Activated naive CD4-positive, alpha-beta T cell treated with anti-CD3 and anti-CD28 coated beads, Interleukin-2, amount 50 U/mL, for 24 hours (primary cell): Measurements from ENCODE around the gene CDH13.

ENCODE experiments used
- H3K27ac Mint-ChIP-seq: one replicate; pipeline ENCODE4 v1.8.0; 2021; ENCODE audit warnings: mild to moderate bottlenecking, mixed read lengths
- H3K27me3 Mint-ChIP-seq: one replicate; pipeline ENCODE4 v1.8.0; 2021; ENCODE audit warnings: mixed read lengths
- H3K36me3 Mint-ChIP-seq: one replicate; pipeline ENCODE4 v1.8.0; 2021; ENCODE audit warnings: mixed read lengths
- H3K4me1 Mint-ChIP-seq: one replicate; pipeline ENCODE4 v1.8.0; 2021; ENCODE audit warnings: mixed read lengths
- H3K4me3 Mint-ChIP-seq: one replicate; pipeline ENCODE4 v1.8.0; 2021; ENCODE audit warnings: mild to moderate bottlenecking, mixed read lengths
- H3K9me3 Mint-ChIP-seq: one replicate; pipeline ENCODE4 v1.8.0; 2021; ENCODE audit warnings: mixed read lengths

Gene CDH13

GRCh38 chr16:83682116-83682867 lies 1055.5 kb downstream of the CDH13 start:
- H3K9me3 Mint-ChIP-seq, result no peaks in the 10 kb centered on the region
- H3K27me3 Mint-ChIP-seq, result peaks cover 5% of the 10 kb centered on the region
- no peaks in the 10 kb centered on the region for H3K4me1 Mint-ChIP-seq
- no peak overlapping the region for H3K27ac Mint-ChIP-seq
- no peak overlapping the region for H3K4me3 Mint-ChIP-seq
- H3K36me3 Mint-ChIP-seq, result no peaks in the 10 kb centered on the region

GRCh38 chr16:83682868-83683235 lies 1056.1 kb downstream of the CDH13 start:
- Mint-ChIP-seq H3K4me3 (no peak overlapping the region), H3K9me3 (no peaks in the 10 kb centered on the region), H3K4me1 (no peaks in the 10 kb centered on the region), H3K36me3 (no peaks in the 10 kb centered on the region), H3K27ac (no peak overlapping the region), H3K27me3 (peaks cover 5% of the 10 kb centered on the region)

- H3K36me3 Mint-ChIP-seq, result no peaks in the 10 kb centered on the region
- no peak overlapping the region for H3K4me3 Mint-ChIP-seq
- H3K27ac Mint-ChIP-seq, result no peak overlapping the region
- H3K9me3 Mint-ChIP-seq, result no peaks in the 10 kb centered on the region
- H3K4me1 Mint-ChIP-seq, result no peaks in the 10 kb centered on the region
- H3K27me3 Mint-ChIP-seq, result peaks cover 7% of the 10 kb centered on the region
These were observed 1058.9 kb downstream of the CDH13 start for GRCh38 chr16:83685615-83686165.

DNA sequence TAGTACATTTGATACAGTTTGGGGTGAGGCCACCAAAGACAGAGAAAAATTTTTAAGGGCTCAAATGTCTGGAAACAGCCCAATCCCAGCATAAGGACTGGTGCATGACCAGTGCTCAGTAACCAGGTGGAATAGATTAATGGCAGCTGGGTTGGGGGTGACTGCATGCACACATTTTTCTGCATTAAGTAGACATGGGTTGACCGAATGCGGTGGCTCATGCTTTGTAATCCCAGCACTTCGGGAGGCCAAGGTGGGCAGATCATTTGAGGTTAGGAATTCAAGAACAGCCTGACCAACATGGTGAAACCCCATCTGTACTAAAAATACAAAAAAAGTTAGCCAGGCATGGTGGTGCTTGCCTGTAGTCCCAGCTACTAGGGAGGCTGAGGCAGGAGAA lies 1060.0 kb downstream of the CDH13 start:
- no peak overlapping the region for H3K4me3 Mint-ChIP-seq
- H3K27me3 Mint-ChIP-seq, result peaks cover 5% of the 10 kb centered on the region
- H3K36me3 Mint-ChIP-seq, result no peaks in the 10 kb centered on the region
- no peaks in the 10 kb centered on the region for H3K9me3 Mint-ChIP-seq
- no peaks in the 10 kb centered on the region for H3K4me1 Mint-ChIP-seq
- no peak overlapping the region for H3K27ac Mint-ChIP-seq

DNA sequence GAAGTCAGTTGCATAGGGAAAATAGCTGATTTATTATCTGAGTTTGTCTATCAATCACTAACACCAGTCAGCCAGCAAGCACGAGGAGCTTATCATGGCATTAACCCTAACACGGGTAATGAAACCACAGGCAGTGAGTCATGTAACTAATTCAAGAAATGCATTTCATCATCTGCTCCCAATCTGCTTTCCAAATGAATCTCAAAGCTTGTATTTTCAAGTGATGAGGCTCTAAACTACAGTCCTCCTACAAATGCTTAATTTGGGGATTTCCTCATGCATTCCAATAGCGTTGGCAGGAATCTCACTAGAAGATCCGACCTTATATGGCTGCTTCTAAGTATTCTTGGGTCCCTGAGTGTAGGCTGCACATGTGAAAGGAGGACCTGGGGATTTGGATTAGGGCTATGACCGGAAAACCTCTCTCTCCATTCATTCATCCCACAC lies 1062.6 kb downstream of the CDH13 start:
- no peaks in the 10 kb centered on the region for H3K4me1 Mint-ChIP-seq
- H3K9me3 Mint-ChIP-seq, result no peaks in the 10 kb centered on the region
- peaks cover 5% of the 10 kb centered on the region for H3K27me3 Mint-ChIP-seq
- no peaks in the 10 kb centered on the region for H3K36me3 Mint-ChIP-seq
- H3K4me3 Mint-ChIP-seq, result no peak overlapping the region
- no peak overlapping the region for H3K27ac Mint-ChIP-seq

DNA sequence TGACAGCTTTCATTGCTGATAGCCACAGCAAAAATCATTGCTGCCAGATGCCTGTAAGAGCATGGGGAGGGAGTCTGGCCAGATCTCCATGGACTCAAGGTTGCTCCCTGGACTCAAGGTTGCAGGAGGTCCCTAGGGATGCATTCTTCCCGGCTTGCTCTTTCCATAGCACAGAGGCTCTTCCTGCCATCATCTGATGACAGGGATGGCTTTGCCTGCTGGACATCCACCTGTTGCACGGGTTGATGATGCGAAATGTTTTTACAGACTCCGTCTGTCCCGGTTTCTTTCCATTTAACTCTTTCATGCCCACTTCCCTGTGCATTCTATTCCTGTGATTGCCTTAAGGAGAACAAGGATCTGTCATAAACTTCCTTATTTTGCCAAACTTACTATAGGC lies 1065.5 kb downstream of the CDH13 start:
- Mint-ChIP-seq H3K27ac (no peak overlapping the region), H3K36me3 (no peaks in the 10 kb centered on the region), H3K9me3 (no peaks in the 10 kb centered on the region), H3K4me3 (no peak overlapping the region), H3K4me1 (no peaks in the 10 kb centered on the region), H3K27me3 (peaks cover 7% of the 10 kb centered on the region)

DNA sequence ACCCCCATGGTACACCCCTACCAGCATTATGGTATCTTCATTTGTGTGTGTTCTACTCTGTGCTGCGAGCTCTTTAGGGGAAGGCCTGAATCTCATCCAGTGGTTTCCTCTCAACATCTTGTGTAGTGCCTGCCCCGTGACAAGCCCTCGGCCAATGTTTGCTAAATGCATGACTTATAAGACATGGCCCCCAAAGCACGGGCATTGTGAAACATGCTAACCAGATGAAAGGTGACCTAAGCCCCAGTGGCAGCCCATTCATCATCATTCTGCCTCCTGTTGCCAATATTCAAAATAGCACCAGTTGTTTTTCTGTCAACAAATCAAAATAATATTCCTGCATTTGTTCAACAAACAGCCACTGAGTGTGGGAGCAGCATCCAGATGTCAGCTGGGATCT lies 1072.2 kb downstream of the CDH13 start:
- H3K4me1 Mint-ChIP-seq, result no peaks in the 10 kb centered on the region
- H3K4me3 Mint-ChIP-seq, result no peak overlapping the region
- H3K36me3 Mint-ChIP-seq, result no peaks in the 10 kb centered on the region
- no peak overlapping the region for H3K27ac Mint-ChIP-seq
- peaks cover 14% of the 10 kb centered on the region for H3K9me3 Mint-ChIP-seq
- peaks cover 7% of the 10 kb centered on the region for H3K27me3 Mint-ChIP-seq

- H3K27ac Mint-ChIP-seq, result no peak overlapping the region
- H3K27me3 Mint-ChIP-seq, result peaks cover 7% of the 10 kb centered on the region
- H3K4me3 Mint-ChIP-seq, result no peak overlapping the region
- no peaks in the 10 kb centered on the region for H3K4me1 Mint-ChIP-seq
- peaks cover 14% of the 10 kb centered on the region for H3K9me3 Mint-ChIP-seq
- no peaks in the 10 kb centered on the region for H3K36me3 Mint-ChIP-seq
These were observed 1073.0 kb downstream of the CDH13 start for GRCh38 chr16:83699817-83700216.

DNA sequence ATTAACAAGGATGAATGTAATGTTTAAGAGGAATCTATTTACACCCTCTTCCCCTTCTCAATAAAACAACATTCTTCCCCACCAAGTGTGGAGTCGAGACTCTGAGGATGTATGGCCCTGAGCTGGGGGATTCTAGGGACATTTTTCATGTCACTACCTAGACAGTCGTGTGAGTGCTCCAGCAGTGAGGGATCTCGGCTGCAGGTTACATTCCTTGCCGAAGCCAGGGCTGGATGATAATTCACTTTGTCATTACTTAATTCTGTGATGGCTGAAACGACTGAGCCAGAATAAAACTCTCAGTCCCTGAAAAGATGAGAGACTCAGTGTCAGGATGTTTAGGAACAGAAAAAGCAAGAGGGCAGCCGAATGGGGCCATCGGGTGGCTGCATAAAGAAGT lies 1074.1 kb downstream of the CDH13 start:
- peaks cover 14% of the 10 kb centered on the region for H3K9me3 Mint-ChIP-seq
- peaks cover 7% of the 10 kb centered on the region for H3K27me3 Mint-ChIP-seq
- no peaks in the 10 kb centered on the region for H3K4me1 Mint-ChIP-seq
- no peaks in the 10 kb centered on the region for H3K36me3 Mint-ChIP-seq
- no peak overlapping the region for H3K4me3 Mint-ChIP-seq
- H3K27ac Mint-ChIP-seq, result no peak overlapping the region

- Mint-ChIP-seq H3K4me1 (no peaks in the 10 kb centered on the region), H3K27me3 (peaks cover 7% of the 10 kb centered on the region), H3K36me3 (no peaks in the 10 kb centered on the region), H3K9me3 (peaks cover 14% of the 10 kb centered on the region), H3K27ac (no peak overlapping the region), H3K4me3 (no peak overlapping the region)
These were observed 1074.7 kb downstream of the CDH13 start for GRCh38 chr16:83701494-83701893.

DNA sequence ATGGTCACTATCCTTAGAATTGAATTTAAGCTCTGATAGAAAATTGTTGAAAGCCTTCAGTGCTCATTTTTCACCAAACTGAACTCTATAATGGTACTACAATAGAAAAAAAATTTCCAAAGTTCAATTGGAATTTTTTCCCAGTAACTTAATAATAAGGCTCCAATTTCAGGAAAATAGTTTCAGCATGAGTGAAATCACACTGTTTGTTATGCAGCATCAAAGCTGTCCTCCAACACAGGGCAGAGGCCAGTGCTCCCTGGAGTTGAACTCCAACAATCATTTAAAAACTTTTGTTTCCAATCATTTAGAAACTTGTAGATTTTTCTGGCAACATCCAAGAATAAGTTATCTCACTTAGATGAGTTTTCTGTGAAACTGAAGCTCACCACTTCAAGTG lies 1077.9 kb downstream of the CDH13 start:
- Mint-ChIP-seq H3K36me3 (no peaks in the 10 kb centered on the region), H3K27ac (no peak overlapping the region)

GRCh38 chr16:83705856-83706255 lies 1079.1 kb downstream of the CDH13 start:
- Mint-ChIP-seq H3K27me3 (no peaks in the 10 kb centered on the region), H3K9me3 (peaks cover 7% of the 10 kb centered on the region), H3K4me1 (no peaks in the 10 kb centered on the region), H3K27ac (no peak overlapping the region), H3K4me3 (no peak overlapping the region), H3K36me3 (no peaks in the 10 kb centered on the region)

More for the DNA sequence above, 1077.9 kb downstream of the CDH13 start:
- H3K4me1 Mint-ChIP-seq, result no peaks in the 10 kb centered on the region
- no peak overlapping the region for H3K4me3 Mint-ChIP-seq
- H3K9me3 Mint-ChIP-seq, result peaks cover 12% of the 10 kb centered on the region
- H3K27me3 Mint-ChIP-seq, result peaks cover 3% of the 10 kb centered on the region

DNA sequence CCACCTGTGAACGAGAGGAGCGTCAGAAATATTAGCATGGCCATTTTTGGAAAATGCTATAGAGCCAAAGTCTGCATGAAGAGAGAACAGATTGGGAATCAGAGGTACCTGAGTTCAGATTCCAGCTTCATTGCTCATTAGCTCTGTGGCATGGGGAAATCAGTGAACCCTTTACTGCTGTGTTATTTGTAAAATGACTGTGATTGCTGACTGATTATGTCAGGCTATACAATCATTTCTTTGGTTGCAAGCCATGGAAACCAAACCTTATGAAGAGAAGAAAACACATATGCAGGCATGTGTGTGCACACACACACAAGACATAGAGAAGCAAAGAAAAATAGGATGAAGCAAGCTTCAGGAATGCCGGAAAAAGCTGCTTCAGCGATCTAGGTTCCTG lies 1079.6 kb downstream of the CDH13 start:
- Mint-ChIP-seq H3K4me3 (no peak overlapping the region), H3K9me3 (peaks cover 5% of the 10 kb centered on the region), H3K27ac (no peak overlapping the region), H3K4me1 (no peaks in the 10 kb centered on the region), H3K27me3 (no peaks in the 10 kb centered on the region), H3K36me3 (no peaks in the 10 kb centered on the region)

GRCh38 chr16:83711069-83711468 lies 1084.3 kb downstream of the CDH13 start:
- Mint-ChIP-seq H3K4me1 (no peaks in the 10 kb centered on the region), H3K27ac (no peak overlapping the region), H3K9me3 (no peaks in the 10 kb centered on the region), H3K4me3 (no peak overlapping the region), H3K36me3 (no peaks in the 10 kb centered on the region), H3K27me3 (no peaks in the 10 kb centered on the region)

DNA sequence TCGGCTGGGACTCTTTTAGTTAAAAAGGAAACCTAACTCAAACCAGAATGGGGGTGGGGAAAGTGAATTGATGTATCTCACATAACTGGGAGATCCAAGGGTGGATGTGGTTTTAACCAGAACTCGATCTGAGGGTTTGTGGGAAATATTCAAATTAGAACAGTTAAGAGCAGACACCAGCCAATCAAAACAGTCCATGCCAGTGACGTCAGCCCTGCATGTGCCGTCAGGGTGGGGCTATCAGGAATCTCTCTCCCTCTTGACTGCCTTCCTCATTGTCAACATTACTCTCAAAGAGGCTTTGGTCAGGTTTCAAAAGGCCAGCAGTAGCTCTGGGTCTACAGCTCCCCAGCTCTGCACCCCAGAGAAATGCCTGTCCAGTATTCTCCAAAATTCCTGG lies 1086.8 kb downstream of the CDH13 start:
- Mint-ChIP-seq H3K36me3 (no peaks in the 10 kb centered on the region), H3K4me3 (no peak overlapping the region), H3K27me3 (no peaks in the 10 kb centered on the region), H3K9me3 (no peaks in the 10 kb centered on the region), H3K27ac (no peak overlapping the region), H3K4me1 (no peaks in the 10 kb centered on the region)

DNA sequence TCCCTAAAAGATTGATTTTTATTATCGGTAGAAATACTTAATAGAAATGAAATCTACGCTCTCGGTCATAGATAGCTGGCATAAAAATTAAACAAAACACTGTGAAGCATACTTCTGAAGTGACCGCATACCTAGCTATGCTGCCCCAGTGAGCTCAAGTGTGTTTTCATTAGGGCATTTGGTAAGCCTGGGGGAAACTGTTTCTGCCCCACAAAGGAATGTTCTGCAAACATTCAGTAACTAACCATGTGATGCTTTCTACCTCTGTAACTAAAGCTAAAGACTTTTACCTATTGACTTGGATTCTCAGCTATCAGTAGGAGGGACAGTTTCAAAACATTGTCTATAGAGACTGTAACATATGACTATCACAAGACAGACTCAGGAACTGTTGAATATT lies 1087.5 kb downstream of the CDH13 start:
- Mint-ChIP-seq H3K4me3 (no peak overlapping the region), H3K4me1 (no peaks in the 10 kb centered on the region), H3K27ac (no peak overlapping the region), H3K36me3 (no peaks in the 10 kb centered on the region), H3K27me3 (no peaks in the 10 kb centered on the region), H3K9me3 (no peaks in the 10 kb centered on the region)
